Measurements from ENCODE around the gene CFHR5.

DNA sequence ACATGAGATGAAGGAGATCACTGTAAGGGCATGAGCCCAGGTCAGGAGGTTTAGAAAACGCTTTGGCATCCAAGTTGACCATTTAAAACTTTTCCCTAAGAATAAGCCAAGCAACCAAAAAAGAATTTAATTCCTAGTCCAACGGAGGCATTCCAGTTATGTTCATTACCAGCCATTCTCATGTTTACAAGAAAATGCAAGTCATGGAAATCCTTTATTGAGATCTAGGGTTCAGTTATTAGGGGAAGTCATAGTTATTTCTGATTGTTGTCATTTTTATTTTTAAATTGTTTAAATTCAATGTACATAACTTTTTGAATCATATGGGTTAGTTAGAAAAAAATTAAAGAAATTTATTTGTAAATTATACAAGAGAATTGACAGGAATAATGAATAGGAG is 24.5 kb downstream of the CFHR5 start:
- TF ChIP-seq POLR2A (IDR thresholded peaks at IDR 0.05; ENCODE audit: low read length) (no peak), GATA1 (IDR thresholded peaks at IDR 0.05; ENCODE audit: low read depth, low read length) (no peak)

Measured in erythroblast (primary cell).